ENCODE data around the gene SCNN1G. TPM values are rescaled to one million over a fixed set of nuclear protein-coding genes. Genes with fewer than 3 reads are reported as not detected.

The SCNN1G gene
- total and polyA plus RNA-seq, 2 donors (not counting 3 experiments of a cell fraction or from before 2014, with no cell fraction given): not detected

DNA sequence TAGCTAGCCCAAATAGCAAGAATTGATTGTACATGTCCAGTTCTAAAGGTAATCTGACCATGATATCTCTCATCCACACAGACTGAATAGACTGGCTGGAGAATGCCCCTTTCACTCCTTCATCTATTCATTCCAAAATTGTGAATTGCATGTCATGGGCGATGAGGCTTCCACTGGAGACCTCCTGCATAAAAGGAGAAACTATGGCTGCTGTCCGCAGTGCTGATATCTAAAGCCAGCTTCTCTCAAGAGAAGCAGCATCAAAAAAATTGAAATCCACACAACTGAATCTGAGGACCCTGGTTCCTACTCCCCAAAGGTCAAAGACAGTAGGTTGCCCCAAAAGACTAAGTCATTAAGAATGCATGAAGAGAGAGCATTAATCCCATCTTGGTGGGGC is 7.9 kb upstream of the SCNN1G start:
- intact Hi-C loops (cut with micrococcal nuclease): no loop called here

GRCh38 chr16:23175651-23176050 is 6.9 kb upstream of the SCNN1G start:
- no peak overlapping the region for H2AFZ ChIP-seq (ENCODE audit: low read depth, low read length)
- ChIA-PET CTCF (interaction anchor here (13.5 kb wide), 1 partner anchor 259 kb away, joined by 371 read pairs; no protein-coding TSS in a partner anchor), POLR2A (no interaction called here)
- H3K4me1 ChIP-seq (ENCODE audit: control insufficient read depth, extremely low read depth, insufficient read depth, low read length): no peaks in the 10 kb centered on the region
- H3K36me3 ChIP-seq (ENCODE audit: control insufficient read depth in 2 of 2, extremely low read depth in 1 of 2, insufficient read depth in 2 of 2, low read length in 2 of 2): no peaks in the 10 kb centered on the region
- FAIRE-seq (no peak), DNase-seq (ENCODE audit: low read depth, low spot score) (no peak)
- H4K20me1 ChIP-seq (replicated peaks; ENCODE audit: control insufficient read depth, extremely low read depth, insufficient read depth, low read length): no peaks in the 10 kb centered on the region
- H3K4me2 ChIP-seq (ENCODE audit: insufficient read depth, low read length): no peak overlapping the region
- no TSS peak for BruUV-seq (replicated peaks)
- intact Hi-C loops (cut with micrococcal nuclease): no loop called here
- dilution Hi-C loops (cut with MboI; ENCODE audit: extremely low pct_ligation_motif_present, low sequenced_read_pairs): no loop called here
- no peak overlapping the region for H3K4me3 ChIP-seq (replicated peaks in 1 of 3; ENCODE audit: insufficient read depth in 1 of 3, low read depth in 1 of 3, low read length in 3 of 3)
- no peak overlapping the region for H3K27ac ChIP-seq (ENCODE audit: insufficient read depth, low read depth, low read length)
- no peaks in the 10 kb centered on the region for H3K79me2 ChIP-seq (ENCODE audit: control insufficient read depth, insufficient read depth, low read length)
- peaks cover 0 to 3% of the 10 kb centered on the region in 2 experiments for H3K27me3 ChIP-seq (ENCODE audit: control insufficient read depth in 2 of 2, insufficient read depth in 2 of 2, low read length in 2 of 2)
- H3K9me1 ChIP-seq (replicated peaks; ENCODE audit: control insufficient read depth, extremely low read depth, insufficient read depth, low read length): no peaks in the 10 kb centered on the region
- TF ChIP-seq POLR2A (IDR thresholded peaks at IDR 0.05; ENCODE audit: low read depth, low read length) (no peak), FOS (IDR thresholded peaks at IDR 0.05; ENCODE audit: borderline replicate concordance, insufficient read depth, low read length) (no peak), EZH2 (IDR thresholded peaks at IDR 0.05; ENCODE audit: borderline replicate concordance, low read depth, low read length, severe bottlenecking) (no peak), MYC (IDR thresholded peaks at IDR 0.05; ENCODE audit: low read depth, low read length) (no peak), POLR2AphosphoS5 (IDR thresholded peaks at IDR 0.05; ENCODE audit: insufficient read depth, low read depth, low read length) (no peak), CTCF (IDR thresholded peaks at IDR 0.05; ENCODE audit: extremely low read depth in 1 of 2, insufficient read depth in 1 of 2, low read depth in 1 of 2, low read length in 2 of 2) (no peak), JUN (IDR thresholded peaks at IDR 0.05; ENCODE audit: borderline replicate concordance, insufficient read depth, insufficient read length, low read depth) (no peak), GATA2 (IDR thresholded peaks at IDR 0.05; ENCODE audit: insufficient read depth, insufficient read length, low read depth, low read length) (no peak)
- TF ChIP-seq, protein P1, sequence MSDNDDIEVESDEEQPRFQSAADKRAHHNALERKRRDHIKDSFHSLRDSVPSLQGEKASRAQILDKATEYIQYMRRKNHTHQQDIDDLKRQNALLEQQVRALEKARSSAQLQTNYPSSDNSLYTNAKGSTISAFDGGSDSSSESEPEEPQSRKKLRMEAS (IDR thresholded peaks at IDR 0.05; ENCODE audit: insufficient read depth, insufficient read length): no peak
- H3K9ac ChIP-seq (replicated peaks; ENCODE audit: extremely low read depth, insufficient read depth, low read length): no peak overlapping the region
- H3K9me3 ChIP-seq (replicated peaks; ENCODE audit: control insufficient read depth, insufficient read depth, low read length): no peaks in the 10 kb centered on the region

More for the DNA sequence above, 7.9 kb upstream of the SCNN1G start:
- Histone ChIP-seq H3K4me3 (replicated peaks in 1 of 3; ENCODE audit: insufficient read depth in 1 of 3, low read depth in 1 of 3, low read length in 3 of 3) (no peak overlapping the region), H3K9ac (replicated peaks; ENCODE audit: extremely low read depth, insufficient read depth, low read length) (no peak overlapping the region), H3K36me3 (ENCODE audit: control insufficient read depth in 2 of 2, extremely low read depth in 1 of 2, insufficient read depth in 2 of 2, low read length in 2 of 2) (no peaks in the 10 kb centered on the region), H3K9me1 (replicated peaks; ENCODE audit: control insufficient read depth, extremely low read depth, insufficient read depth, low read length) (no peaks in the 10 kb centered on the region), H3K9me3 (replicated peaks; ENCODE audit: control insufficient read depth, insufficient read depth, low read length) (no peaks in the 10 kb centered on the region), H2AFZ (ENCODE audit: low read depth, low read length) (no peak overlapping the region), H3K27me3 (ENCODE audit: control insufficient read depth in 2 of 2, insufficient read depth in 2 of 2, low read length in 2 of 2) (peaks cover 0 to 3% of the 10 kb centered on the region in 2 experiments), H3K4me2 (ENCODE audit: insufficient read depth, low read length) (no peak overlapping the region), H4K20me1 (replicated peaks; ENCODE audit: control insufficient read depth, extremely low read depth, insufficient read depth, low read length) (no peaks in the 10 kb centered on the region), H3K79me2 (ENCODE audit: control insufficient read depth, insufficient read depth, low read length) (no peaks in the 10 kb centered on the region), H3K4me1 (ENCODE audit: control insufficient read depth, extremely low read depth, insufficient read depth, low read length) (no peaks in the 10 kb centered on the region), H3K27ac (ENCODE audit: insufficient read depth, low read depth, low read length) (no peak overlapping the region)
- dilution Hi-C loops (cut with MboI; ENCODE audit: extremely low pct_ligation_motif_present, low sequenced_read_pairs): no loop called here
- no peak for TF ChIP-seq POLR2A (IDR thresholded peaks at IDR 0.05; ENCODE audit: low read depth, low read length)
- TF ChIP-seq, protein P1 (IDR thresholded peaks at IDR 0.05; ENCODE audit: insufficient read depth, insufficient read length): no peak
- no peak for TF ChIP-seq EZH2 (IDR thresholded peaks at IDR 0.05; ENCODE audit: borderline replicate concordance, low read depth, low read length, severe bottlenecking)
- no peak for TF ChIP-seq FOS (IDR thresholded peaks at IDR 0.05; ENCODE audit: borderline replicate concordance, insufficient read depth, low read length)
- no peak for TF ChIP-seq POLR2AphosphoS5 (IDR thresholded peaks at IDR 0.05; ENCODE audit: insufficient read depth, low read depth, low read length)
- BruUV-seq (replicated peaks): no TSS peak
- ChIA-PET CTCF (interaction anchor here (0.6 to 0.8 kb wide), 2 partner anchors 256 to 261 kb away, joined by 5 read pairs; no protein-coding TSS in a partner anchor), POLR2A (no interaction called here)
- DNase-seq (ENCODE audit: low read depth, low spot score) (peak; percentile 11), FAIRE-seq (no peak)
